ENCODE data around the gene PRR35.

The PRR35 gene

DNA sequence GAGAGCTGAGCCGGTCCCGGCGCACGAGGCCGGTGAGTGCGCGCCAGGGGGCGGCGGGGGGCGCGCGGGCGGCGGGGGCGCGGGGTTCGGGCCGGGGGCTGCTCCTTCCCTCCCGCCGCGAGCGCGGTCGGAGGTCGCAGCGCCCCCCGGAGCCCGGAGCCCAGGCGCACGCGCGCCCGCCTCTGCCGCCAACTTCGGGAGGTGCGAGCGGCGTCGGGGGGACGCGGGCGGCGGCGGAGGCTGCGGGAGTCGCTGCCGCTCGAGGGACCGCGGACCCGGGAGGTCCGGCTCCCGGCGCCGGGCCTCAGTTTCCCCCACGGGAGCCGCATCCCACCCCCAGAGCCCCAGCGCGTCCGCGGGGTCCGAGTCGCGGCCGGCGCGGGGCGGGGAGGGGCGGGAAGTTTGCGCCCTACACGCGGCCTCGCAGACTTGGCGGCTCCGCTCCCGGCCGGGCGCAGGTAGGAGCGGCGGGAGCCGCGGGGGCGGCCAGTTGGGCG is at the start of gene PRR35:
Gene PRR35 (plus strand): TSS at position 191 of the 497 bp plus-strand sequence. CDS start 2,901 bp downstream, outside the sequence.
- no peak for DNase-seq

DNA sequence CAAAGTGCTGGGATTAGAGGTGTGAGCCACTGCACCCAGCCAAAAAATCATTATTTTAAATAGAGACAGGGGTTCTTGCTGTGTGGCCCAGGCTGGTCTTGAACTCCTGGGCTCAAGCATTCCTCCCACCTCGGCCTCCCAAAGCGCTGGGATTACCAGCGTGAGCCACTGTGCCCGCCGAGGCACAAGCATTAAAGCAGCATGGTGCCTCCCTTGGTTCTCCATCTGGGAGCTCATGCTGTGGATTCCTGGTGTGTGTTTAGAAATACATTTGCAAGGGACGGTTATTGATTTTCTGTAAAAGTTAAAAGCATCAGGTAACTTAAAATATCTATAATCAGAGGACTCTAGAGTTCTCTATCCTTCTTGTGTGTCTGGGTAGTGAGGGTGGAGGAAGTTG is 47.4 kb upstream of the PRR35 start:
- DNase-seq: no peak

DNA sequence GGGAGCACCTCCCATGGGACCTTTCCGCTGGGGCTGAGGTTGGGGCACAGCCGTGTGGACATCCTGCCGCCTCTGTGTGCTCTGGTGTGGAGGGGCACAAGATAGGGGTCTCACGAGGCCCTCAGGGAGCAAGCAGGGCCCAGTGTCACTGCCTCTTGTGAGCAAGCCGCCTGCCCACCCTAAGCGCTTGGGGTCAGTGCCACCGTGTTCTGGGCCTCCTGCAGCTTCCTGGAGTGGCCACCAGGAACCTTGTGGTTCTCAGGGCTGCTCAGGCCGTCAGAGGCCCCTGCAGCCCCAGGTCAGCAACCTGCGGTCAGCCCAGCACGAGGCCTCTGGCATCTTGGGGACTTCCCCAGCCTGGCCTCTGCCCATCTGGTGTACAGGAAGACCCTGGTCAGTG is 46.2 kb upstream of the PRR35 start:
- no peak for DNase-seq

DNA sequence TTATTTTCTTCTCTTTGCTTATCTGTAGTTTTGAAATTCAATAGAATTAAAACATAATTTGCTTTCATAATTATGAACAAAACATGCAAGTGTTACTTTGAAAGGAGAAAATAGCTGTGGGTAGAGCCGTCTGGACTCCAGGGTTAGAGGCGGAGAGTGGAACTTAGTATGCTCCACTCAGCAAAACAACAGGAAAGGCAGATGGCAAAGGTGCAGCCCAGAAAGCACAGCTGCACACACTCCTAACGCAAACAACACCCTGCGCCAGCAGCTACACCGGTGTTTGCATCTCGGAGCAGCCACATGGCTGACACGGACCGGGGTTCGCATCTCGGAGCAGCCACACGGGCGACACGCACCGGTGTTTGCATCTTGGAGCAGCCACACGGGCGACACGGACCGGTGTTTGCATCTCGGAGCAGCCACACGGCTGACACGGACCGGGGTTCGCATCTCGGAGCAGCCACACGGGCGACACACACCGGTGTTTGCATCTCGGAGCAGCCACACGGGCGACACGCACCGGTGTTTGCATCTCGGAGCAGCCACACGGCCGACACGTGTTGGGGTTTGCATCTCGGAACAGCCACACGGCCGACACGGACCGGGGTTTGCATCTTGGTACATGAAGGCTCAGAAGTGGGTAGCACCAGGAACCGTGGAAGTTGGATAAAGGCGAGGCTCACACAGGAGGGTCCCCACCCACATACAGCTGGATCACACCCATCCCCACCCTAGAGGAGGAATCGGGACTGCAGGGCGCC is 44.8 kb upstream of the PRR35 start:
- peak; percentile 13 for DNase-seq

DNA sequence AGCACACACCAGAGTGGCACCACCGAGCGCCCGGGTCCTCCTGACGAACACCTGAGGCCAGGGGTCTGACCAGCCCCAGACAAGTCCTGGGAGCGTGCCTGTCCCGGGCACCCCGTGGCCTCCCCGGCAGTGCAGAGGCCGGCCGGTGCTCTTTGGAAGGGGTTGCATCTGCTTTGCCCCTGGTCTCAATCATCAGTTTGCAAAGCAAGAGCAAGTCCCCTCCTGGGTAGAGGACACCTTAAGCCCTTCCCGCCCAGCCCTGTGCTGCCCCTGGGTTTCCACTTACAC is 44.3 kb upstream of the PRR35 start:
- DNase-seq: no peak

DNA sequence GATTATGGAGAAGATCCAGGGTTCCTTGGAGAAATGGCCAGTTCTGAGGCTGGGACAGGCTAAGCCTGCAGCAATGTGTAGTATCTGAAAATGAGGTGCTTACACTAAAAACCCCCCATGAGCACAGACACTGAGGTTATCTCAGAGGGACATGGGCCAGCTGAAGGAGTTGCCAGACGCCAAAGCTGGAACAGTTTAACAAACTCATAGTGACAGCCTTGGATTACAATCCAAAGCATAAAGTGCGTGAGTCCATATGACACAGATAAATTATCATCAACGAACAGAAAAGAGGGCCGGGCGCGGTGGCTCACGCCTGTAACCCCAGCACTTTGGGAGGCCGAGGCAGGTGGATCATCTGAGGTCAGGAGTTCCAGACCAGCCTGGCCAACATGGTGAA is 43.9 kb upstream of the PRR35 start:
- no peak for DNase-seq

DNA sequence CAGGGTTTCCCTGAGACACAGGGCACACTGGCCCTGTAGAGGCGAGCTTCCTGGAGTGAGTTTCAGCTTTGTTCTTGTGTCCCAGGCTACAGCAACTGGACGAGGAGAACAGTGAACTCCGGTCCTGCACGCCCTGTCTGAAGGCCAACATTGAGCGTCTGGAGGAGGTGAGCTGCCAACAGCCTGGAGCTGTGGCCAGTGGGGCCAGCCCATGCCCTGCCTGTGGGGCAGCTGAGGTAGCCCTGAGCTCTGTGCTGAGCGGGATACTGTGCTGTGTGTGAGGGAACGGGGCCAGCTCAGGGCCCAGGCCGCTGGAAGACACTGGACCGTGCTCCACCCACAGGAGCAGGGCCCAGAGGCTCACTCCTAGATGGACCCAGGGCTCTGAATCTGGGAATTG is 41.3 kb upstream of the PRR35 start:
- no peak for DNase-seq

DNA sequence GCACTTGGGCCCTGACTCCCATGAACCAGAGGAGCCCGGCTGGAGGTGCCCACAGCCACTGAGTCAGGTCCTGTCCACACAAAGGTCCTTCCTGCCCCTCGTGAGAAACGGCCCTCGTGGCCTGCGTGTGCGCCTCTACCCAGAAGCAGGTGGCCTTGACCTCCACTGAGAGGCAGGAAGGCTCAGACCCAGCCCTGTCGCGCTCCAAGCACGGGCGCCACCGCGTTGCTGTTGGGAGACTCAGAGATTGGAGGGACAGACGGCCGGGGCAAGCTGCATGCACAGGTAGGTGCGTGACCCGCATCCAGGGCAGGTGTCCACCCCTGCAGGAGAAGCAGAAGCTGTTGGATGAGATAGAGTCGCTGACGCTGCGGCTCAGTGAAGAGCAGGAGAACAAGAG is 40.8 kb upstream of the PRR35 start:
- DNase-seq: no peak

DNA sequence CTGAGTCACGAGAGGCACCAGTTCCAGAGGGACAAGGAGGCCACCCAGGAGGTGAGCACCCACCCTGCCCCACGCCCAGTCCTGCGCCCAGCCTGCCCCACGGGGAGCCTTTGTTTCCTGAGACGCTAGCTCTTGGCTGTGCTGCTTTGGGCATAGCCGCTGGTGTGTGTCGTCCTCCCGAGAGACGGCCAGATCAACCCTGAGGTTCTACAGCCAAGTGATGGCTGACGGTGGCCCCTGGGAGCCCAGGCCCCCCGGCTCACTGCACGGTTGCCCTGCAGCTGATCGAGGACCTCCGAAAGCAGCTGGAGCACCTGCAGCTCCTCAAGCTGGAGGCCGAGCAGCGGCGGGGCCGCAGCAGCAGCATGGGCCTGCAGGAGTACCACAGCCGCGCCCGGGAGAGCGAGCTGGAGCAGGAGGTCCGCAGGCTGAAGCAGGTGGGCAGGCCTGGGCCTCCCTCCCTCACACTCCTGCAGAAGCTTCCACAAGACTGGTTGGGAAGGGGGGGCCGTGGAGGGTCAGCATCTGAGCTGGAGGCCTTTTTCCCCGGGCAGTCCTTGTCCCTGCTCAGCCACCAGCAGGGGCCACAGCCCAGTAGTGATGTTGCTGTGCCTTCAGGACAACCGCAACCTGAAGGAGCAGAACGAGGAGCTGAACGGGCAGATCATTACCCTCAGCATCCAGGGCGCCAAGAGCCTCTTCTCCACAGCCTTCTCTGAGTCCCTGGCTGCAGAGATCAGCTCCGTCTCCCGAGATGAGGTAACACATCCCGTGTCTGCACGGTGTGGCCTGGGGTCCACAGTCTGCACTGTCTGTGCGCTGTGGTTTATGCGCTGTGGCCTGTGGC is 40.1 kb upstream of the PRR35 start:
- DNase-seq: no peak

DNA sequence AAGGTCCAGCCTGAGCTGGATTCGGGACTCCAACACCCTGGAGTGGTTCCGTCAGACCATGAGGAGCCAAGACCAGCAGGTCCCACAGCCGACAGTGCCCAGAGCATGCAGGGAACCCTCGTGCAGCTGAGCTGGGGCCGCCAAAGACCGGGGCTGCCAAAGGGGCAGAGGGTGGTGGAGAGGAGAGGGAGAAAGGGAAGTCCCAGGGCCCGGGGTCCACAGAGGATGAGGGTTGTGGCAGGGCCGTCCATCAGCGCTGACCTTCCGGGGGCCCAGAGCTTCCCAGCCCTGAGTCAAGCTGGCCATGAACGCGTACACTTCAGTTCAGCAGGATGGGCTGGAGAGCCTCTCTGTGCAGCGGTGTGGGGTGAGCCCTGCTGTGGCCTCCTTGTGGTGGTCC is 39.3 kb upstream of the PRR35 start:
- no peak for DNase-seq

DNA sequence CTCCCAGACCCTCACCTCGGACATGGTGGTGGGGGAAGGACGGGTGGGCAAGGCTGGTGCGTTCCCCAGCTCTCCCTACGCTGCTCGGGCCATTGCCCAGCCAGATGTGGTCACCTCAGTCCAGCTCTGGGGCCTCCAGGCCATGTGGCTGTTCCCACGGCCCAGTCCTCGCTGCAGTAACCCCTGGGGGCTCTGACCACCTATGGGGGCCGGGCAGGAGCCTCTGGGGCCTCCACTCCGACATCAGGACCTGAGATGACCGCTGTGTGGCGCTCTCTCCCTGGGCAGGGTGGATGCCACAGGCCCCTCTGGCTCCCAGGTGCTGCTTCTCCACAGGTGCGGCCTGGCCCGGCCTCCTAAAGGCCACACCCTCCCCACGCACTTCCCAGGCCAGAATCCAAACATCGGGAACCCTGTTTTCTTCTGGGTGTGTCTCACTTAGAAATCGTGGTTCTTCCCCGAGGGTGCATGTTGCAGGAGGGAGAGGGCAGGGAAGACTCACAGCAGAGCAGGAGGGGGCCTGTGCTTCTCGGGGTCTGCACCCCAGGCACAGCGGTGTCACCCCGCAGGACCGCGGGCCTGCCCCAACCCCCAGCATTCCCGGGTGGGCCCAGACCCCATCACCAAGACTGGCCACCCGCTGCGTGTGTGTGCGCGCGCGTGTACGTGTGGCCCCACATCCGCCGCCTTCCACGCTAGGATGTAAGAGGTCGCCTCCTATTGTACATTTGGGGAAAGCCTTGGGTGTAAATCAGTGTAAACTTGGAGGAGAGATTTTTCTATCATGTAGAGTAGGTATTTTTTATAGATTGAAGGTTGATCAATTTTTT is 38.6 kb upstream of the PRR35 start:
- DNase-seq: no peak

DNA sequence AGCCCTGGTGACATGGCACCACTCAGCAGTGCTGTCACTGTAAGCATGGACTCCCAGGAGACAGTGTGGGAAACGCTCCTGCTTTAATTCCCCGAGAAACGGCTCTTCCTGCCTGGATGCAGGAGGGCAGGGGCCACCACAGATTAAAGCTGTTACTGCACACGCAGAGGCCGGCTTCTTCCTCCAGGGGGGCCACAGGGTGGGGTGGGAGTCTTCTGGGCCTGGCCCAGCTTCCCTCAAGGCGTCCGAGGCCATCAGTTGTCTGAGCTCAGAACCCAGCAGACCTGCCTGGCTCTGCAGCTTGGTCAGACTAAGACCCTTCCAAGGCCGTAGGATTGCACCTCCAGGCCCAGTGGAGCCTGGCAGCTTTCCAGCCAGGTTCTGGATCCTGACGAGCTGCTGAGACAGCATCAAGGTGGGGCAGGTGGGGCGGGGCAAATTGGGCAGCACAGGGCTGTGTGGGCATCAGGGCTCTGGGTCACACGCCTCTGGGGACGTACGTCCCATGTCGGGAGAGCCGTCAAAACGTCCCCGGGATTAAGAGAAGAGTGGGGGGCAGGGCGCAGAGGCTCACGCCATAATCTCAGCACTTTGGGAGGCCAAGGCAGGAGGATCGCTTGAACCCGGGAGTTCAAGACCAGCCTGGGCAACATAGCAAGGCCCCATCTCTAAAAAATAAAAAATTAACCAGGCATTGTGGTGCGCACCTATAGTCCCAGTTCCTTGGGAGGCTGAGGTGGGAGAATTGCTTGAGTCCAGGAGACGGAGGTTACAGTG is 37.7 kb upstream of the PRR35 start:
- no peak for DNase-seq

DNA sequence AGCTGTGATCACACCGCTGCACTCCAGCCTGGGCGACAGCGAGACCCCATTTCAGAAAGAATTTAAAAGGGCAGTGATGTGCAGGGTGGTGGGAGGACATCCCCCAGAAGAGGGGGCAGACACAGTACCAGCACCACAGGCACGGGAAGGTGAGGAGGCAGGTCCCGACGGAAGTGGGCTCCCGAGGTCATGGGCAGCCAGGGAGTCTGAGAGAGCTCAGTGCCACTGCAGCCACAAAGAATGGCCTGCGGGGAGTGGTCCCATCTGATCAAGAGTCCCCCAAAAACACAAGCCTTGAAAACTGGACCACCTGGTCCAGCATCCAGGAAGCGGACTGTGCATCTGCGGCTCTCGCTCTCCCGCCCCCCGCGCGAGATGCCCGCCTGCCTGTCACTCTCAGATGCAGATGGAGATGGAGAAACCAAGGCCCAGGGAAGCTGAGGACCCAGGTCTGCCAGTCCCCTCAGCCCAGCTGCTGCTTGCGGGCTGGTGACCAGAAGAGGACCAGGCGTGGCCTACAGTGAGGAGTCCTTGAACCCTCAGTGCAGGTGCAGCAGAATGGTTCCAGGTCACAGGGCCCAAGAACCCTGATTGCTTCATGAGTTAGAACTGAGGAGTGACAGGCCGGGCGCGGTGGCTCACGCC is 37.0 kb upstream of the PRR35 start:
- no peak for DNase-seq

DNA sequence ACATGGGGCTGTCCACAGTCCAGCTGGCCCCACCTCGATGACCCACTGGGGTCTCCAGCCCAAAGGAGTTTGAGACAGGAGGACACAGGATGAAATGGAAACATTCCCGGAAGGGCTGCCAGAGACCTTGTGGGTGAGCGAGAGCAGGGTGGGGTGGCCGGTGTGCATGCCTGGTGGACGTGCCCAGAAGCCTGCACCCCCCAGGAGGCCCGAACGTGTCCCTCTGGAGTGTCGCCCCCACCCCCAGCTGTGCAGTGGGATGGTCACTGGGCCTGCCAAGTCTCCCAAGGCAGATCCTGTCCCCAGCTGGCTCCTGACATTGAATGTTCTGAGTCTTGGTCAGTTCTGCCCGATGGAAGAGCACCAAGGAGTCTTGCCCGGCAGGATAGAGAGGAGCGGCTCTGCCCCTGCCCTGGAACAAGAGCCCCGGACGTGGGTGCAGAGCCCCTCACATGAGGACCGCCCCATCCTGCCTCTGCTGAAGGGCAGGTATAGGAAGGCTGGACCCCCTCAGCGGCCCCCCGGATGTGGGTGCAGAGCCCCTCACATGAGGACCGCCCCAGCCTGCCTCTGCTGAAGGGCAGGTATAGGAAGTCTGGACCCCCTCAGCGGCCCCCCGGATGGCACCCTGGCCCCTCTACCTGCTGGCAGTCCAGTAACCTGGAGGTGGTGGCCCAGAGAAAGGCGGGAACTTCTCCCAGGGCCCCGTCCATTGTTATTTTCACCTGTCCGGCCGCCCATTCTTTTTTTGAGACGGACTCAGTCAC is 35.7 kb upstream of the PRR35 start:
- DNase-seq: no peak

DNA sequence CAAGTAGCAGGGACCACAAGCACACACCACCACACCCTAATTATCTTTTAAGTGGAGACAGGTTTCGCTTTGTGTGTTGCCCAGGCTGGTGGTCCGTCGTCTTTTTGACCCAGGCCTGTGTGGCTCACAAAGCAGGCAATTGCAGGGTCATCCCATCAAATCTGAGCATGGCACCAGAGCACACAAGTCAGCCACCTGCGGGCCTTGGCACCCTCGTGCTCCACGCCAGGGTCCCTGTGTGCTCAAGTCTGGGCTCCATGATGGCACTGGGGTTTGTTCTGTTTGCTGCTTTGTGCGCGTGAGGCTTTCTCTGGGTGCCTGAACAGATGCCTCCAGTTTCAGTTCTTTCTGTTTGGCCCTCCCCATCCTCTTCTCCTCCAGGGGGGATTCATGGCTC is 35.1 kb upstream of the PRR35 start:
- no peak for DNase-seq

DNA sequence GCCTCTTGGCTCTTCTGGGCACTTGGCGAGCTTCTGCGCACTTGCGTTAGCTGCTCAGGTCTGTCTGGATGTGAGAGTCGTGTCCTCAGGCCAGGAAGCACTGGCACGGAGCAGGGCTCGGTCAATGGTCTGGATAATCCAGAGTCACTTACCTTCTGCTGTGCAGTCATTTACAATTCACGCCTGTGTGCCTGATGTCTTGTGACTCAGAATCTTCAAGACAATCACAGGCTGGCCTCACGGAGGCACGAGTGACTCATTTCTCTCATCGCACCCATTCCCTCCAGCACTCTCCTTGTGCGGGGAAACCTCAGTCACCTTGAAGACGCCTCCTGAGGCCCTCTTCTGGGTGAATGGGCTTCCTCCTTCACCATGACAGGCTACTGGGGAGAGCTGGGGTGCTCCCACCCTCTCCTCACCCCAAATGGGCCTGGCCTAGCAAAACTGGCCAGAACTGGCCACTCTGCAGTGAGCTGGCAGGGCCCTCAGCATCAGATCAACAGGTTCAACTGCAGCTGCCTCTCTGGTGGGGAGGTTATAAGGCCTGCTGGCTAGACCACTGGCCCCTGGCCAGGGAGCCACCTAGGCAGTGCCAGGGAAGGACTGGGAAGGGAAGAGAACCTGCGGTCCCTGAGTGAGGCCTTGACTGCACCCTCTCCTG is 34.5 kb upstream of the PRR35 start:
- DNase-seq: no peak

DNA sequence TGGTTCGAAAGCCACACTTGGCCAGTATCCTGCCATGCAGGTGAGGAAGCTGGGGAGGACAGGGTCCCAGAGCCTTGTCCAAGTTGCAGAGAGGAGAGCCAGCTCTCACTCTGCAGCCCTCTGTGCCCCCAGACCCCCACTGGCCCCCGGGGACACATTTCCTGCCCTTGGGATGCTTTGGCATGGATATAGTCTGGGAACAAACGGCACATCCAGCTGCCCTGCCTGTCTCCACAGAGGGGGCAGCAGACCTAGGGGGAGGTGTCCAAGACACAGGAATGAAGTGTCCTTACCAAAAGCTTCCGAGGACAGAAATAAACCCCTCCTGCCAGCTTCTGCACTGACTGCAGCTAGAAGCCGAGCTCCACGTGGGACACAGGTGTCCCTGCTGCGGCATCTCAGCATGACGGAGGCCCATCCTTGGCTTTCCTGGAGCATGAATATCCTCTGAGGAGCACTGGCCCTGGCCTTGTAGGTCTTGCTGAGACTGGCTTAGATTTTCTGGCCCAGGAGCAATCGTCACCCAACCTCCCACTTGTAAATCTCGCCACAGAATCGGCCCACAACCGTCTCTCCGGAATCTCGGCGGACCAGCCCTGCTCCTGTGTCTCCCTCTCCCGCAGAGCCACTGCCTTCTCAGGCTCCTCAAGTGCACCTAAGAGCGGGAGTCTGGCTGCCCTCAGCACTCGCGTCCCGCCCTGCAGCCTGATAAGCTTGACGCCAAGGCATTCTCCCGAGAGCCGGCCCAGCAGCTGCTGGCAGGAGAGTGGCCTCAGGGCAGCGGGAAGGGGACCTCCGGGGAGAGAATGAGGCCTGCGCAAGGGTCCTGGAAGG is 33.8 kb upstream of the PRR35 start:
- DNase-seq: peak; percentile 44

DNA sequence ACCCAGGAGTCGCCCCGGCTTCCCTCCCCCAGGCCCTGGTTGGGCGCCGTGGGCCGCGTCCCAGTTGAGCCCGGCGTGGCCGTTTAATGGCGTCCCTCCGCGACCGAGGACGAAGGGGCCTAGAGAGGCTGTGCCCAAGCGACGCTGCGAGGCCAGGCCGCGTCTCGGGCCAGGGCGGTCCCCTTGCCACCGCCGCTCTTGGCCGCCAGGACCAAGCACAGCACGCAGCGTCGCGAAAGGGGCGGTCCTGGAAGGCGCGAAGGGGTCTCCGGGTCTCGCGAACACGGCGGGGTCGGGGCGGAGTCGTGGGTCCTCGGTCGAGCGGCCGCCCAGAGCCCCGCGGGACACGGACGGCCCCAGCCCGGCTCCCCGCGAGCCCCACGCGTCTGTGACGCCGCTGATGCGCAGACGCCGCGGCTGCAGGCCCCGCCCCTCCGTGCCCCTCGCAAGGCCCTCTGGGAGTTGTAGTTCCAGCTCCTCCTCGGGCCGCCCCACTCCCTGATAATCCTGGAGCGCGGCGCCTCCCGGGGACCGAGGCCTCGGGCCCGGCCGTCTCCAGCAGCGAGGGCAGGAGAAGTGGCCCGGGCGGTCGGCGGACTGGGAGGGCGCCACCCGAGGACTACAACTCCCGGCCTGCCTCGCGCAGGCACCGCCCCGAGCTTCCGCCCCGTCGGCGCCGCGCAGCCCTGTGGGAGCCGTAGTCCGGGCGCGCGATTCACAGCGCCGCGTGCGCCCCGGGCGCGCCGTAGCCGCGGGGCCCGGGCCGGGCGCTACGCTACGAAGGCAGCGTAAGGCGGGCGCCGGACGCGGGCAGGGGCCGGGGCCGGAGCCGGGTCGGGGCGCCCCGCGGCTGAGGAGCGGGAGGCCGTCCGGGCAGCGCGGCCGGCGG is 32.9 kb upstream of the PRR35 start, which contains the start of gene CAPN15:
Gene CAPN15 (plus strand): TSS at position 698 of the 889 bp plus-strand sequence. CDS start 19,127 bp downstream, outside the sequence.
- peak; percentile 90 for DNase-seq

Measured in NCI-H2171 treated with DMSO at 0.1 percent for 48 hours (cell line).